GM18907 (cell line): ENCODE results near the gene PSMB5.

ENCODE experiments used
- ATAC-seq: cut with Tn5 transposase; IDR thresholded peaks from one replicate; pipeline ENCODE4 v1.9.1; 2021; ENCODE audit warnings: mild to moderate bottlenecking, moderate library complexity; ENCODE audit not compliant: unreplicated experiment

PSMB5 gene

GRCh38 chr14:23034498-23035302, at the start of gene PSMB5:
TSS of gene PSMB5 (minus strand) at chr14:23034900. CDS start at chr14:23034881, 19 bp downstream.
- peak; percentile 92 for ATAC-seq

GRCh38 chr14:23080474-23080873, 45.8 kb upstream of the PSMB5 start:
- ATAC-seq = no peak

- ATAC-seq = no peak
These were observed 45.0 kb upstream of the PSMB5 start for GRCh38 chr14:23079716-23080115.

GRCh38 chr14:23078692-23079116, 44.0 kb upstream of the PSMB5 start:
- ATAC-seq = no peak

GRCh38 chr14:23077962-23078361, 43.3 kb upstream of the PSMB5 start:
- ATAC-seq = no peak

- ATAC-seq = no peak
These were observed 42.2 kb upstream of the PSMB5 start for GRCh38 chr14:23076785-23077408.

- ATAC-seq = no peak
These were observed 40.2 kb upstream of the PSMB5 start for GRCh38 chr14:23074906-23075305.

- no peak for ATAC-seq
These were observed 37.3 kb upstream of the PSMB5 start for GRCh38 chr14:23071921-23072539.

GRCh38 chr14:23071244-23071920, 36.7 kb upstream of the PSMB5 start:
- ATAC-seq = peak; percentile 87

GRCh38 chr14:23070262-23071129, 35.8 kb upstream of the PSMB5 start:
- no peak for ATAC-seq

GRCh38 chr14:23069413-23069806, 34.7 kb upstream of the PSMB5 start:
- ATAC-seq = no peak

GRCh38 chr14:23068789-23069412, 34.2 kb upstream of the PSMB5 start:
- peak; percentile 70 for ATAC-seq

GRCh38 chr14:23067847-23068788, 33.4 kb upstream of the PSMB5 start:
- no peak for ATAC-seq

- ATAC-seq = no peak
These were observed 32.4 kb upstream of the PSMB5 start for GRCh38 chr14:23066855-23067744.

GRCh38 chr14:23066368-23066767, 31.7 kb upstream of the PSMB5 start:
- no peak for ATAC-seq

GRCh38 chr14:23063601-23064000, 28.9 kb upstream of the PSMB5 start:
- ATAC-seq = no peak

- no peak for ATAC-seq
These were observed 27.3 kb upstream of the PSMB5 start for GRCh38 chr14:23062002-23062401.
